HFF-Myc (cell line): ENCODE data around the gene HUS1.

Experiments used
- DNase-seq: peaks from one replicate; pipeline ENCODE4 v3.0.0-alpha.2; 2011; ENCODE audit warnings: low read depth; ENCODE audit errors: extremely low read depth
- H3K4me3 ChIP-seq: replicated peaks from 2 replicates; pipeline ENCODE4 v1.5.1; 2011; ENCODE audit warnings: low read depth, mild to moderate bottlenecking, control low read depth, low read length
- TF ChIP-seq, protein P1 (sequence below): IDR thresholded peaks from 2 replicates; pipeline ENCODE4 v1.5.1; 2012; ENCODE audit warnings: mild to moderate bottlenecking, low read depth, low read length, control low read depth; ENCODE audit errors: missing control alignments

HUS1 gene

DNA sequence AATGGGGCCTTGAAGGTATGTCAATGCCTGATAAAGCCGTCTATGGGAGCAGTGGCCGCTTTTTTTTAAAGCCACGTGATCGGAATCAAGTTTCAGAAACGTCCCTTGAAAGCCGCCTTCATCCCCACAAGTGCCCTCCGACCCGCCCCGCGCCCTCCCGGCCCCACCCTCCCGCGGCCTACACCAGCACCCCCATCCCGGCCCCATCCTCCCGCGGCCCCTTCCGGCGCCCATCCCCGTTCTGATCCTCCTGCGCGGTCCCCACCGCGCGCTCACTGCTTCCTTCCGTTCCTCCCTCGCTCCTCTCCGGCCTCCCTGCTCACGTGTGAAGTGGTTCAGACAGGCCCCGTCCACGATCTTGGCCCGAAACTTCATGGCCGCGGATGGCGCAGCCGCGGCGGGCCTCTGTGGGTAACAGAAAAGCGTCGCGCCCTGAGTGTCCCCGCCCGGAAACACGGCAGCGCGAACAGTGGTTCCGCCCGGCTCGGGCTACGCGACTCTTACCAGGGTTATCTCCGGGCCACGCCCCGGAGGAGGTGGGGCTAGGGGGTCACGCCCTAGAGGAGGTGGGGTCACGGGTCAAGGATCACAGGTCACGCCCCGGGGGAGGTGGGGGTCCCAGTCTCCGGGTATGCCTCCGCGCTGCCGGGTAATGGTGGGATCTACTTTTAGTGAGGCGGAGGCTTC, at the start of gene HUS1:
TSS of gene HUS1 (minus strand) at position 471 of the 687 bp plus-strand sequence. CDS start at position 375, 96 bp downstream.
- TF ChIP-seq, protein P1, sequence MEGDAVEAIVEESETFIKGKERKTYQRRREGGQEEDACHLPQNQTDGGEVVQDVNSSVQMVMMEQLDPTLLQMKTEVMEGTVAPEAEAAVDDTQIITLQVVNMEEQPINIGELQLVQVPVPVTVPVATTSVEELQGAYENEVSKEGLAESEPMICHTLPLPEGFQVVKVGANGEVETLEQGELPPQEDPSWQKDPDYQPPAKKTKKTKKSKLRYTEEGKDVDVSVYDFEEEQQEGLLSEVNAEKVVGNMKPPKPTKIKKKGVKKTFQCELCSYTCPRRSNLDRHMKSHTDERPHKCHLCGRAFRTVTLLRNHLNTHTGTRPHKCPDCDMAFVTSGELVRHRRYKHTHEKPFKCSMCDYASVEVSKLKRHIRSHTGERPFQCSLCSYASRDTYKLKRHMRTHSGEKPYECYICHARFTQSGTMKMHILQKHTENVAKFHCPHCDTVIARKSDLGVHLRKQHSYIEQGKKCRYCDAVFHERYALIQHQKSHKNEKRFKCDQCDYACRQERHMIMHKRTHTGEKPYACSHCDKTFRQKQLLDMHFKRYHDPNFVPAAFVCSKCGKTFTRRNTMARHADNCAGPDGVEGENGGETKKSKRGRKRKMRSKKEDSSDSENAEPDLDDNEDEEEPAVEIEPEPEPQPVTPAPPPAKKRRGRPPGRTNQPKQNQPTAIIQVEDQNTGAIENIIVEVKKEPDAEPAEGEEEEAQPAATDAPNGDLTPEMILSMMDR, result no peak
- peak within 1 kb of the TSS; percentile 82 for H3K4me3 ChIP-seq
- peak; percentile 54 for DNase-seq

DNA sequence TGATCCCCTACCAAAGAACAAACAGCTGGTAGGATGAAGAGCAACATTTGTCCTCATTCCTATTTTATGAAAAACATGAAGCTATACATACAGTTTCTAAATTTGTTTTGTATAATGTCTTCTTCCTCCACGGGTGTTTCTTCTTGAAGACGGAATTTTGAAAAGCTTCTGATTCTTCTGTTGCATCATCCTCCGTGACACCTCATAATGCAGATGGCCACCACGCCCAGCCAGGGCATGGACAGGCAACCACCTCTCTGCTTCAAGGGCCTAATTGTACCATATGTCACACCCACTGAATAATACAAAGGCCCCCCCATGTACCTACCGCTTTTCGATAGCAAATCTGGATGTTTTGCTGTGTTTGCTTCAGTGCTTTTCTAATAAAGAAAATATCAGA, 49.5 kb upstream of the HUS1 start, which contains the start of gene SUN3:
TSS of gene SUN3 (minus strand) at position 170 of the 400 bp plus-strand sequence. CDS start at position 1, 169 bp downstream.
- TF ChIP-seq, protein P1, result no peak
- no peak for DNase-seq
- no peak within 1 kb of the TSS for H3K4me3 ChIP-seq

DNA sequence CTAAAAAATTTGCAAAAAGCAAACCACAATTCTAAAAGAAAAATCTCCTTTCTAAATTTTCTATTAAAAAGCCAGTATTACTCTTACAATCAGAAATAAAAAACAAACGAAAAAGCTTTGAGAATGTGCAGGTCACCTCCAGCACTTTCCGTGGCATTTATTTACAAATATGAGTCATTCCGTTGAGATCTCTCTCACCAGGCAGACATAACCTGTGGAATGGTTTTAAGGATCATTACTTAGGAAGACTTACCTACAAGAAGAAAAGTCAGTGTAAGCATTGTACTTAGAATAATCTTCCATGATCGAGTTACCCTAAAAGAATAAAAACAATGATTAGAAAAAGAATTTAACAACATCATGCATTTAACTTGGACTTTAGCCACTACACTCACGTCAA, 46.2 kb upstream of the HUS1 start:
- DNase-seq, result no peak
- no peak overlapping the region for H3K4me3 ChIP-seq
- TF ChIP-seq, protein P1, result no peak

DNA sequence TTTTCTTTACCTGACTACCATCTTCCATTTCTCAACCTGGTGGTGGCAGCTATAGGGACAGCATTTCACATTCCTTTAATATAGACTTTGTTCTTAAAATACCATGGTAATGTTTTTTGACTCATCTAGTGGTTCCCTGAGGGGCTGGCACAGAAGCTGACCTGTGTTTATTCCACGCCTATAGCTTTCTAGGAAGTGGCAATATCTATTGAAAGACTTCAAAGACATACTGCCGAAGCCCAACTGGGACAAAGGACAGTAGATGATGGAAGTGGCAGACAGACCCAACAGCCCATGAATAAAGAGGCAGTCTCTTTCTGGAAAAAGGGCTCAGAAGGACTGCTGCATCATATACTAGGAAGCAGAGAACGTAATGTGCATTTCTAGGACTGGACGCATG, 38.3 kb upstream of the HUS1 start:
- no peak overlapping the region for H3K4me3 ChIP-seq
- no peak for DNase-seq
- TF ChIP-seq, protein P1, result no peak

DNA sequence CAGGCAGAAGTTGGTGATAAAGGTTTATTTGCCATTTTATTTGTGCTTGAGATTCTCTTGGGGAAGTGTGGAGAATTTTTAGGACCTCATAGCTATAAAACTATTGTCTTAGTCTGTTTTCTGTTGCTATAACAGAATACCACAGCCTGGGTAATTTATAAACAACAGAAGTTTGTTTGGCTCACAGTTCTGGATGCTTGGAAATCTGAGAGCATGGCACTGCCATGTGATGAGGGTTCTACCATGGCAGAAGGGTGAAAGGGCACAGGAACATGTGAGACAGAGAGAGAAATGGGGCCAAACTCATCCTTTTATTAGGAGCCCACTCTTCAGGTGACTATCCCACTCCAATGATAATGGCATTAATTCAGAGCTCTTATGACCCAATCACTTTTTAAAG, 37.2 kb upstream of the HUS1 start:
- no peak for DNase-seq
- no peak overlapping the region for H3K4me3 ChIP-seq
- TF ChIP-seq, protein P1, result no peak

DNA sequence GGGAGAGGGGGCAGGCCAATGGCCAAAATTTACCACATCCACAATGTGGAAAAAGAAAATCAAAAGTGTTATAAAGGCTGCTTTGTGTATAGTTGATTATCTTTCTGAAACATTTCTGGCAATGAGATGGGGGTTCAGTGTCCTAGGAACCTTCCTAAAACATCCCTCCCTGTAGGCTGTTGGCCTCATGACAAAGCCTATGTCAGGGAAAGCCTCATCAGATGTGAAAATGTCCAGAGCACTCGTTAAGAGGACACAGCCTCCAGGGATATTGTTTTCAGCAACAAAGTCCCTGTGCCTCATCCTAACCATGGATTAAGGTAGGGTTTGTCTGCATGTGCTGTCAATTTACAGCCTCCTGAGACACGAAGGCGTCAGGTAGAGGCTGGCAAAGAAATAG, 32.5 kb upstream of the HUS1 start:
- no peak overlapping the region for H3K4me3 ChIP-seq
- DNase-seq, result no peak
- TF ChIP-seq, protein P1, result no peak
